ENCODE results near the gene ITPR3. TPM values are rescaled to one million over a fixed set of nuclear protein-coding genes. Genes with fewer than 3 reads are reported as not detected.

Gene ITPR3
- total and polyA plus RNA-seq, 4 donors: 0.49 to 2.8 (median 0.71) TPM

- no peaks in the 10 kb centered on the region for H3K27me3 ChIP-seq (ENCODE audit: control insufficient read depth in 4 of 4, insufficient read depth in 4 of 4, low read length in 3 of 4)
Observed at GRCh38 chr6:33727126-33727525, 106.0 kb downstream of the ITPR3 start.

GRCh38 chr6:33727932-33728331 lies 106.8 kb downstream of the ITPR3 start:
- Histone ChIP-seq H3K27ac (ENCODE audit: low read depth in 1 of 2, low read length in 2 of 2) (no peak overlapping the region), H3K4me1 (ENCODE audit: control insufficient read depth in 4 of 4, insufficient read depth in 4 of 4, low read length in 3 of 4) (peaks cover 0 to 4% (median 1%) of the 10 kb centered on the region in 4 donors), H3K27me3 (ENCODE audit: control insufficient read depth in 4 of 4, insufficient read depth in 4 of 4, low read length in 3 of 4) (no peaks in the 10 kb centered on the region), H3K4me3 (ENCODE audit: low read depth in 1 of 3, low read length in 3 of 3) (no peak overlapping the region), H3K9me3 (ENCODE audit: control insufficient read depth in 4 of 4, low read length in 3 of 4) (no peaks in the 10 kb centered on the region), H3K36me3 (ENCODE audit: control insufficient read depth in 4 of 4, insufficient read depth in 3 of 4, low read depth in 1 of 4, low read length in 3 of 4) (no peaks in the 10 kb centered on the region), H3K9ac (ENCODE audit: low read depth in 1 of 2, low read length in 2 of 2) (no peak overlapping the region)
- 84% methylated on average over 11 of the region's 11 CpGs for WGBS
- peak in 1 of 2 donors; percentile 13 for TF ChIP-seq HNF4A (conservative IDR thresholded peaks at IDR 0.05)
- TF ChIP-seq RAD21 (IDR thresholded peaks at IDR 0.05): no peak
- no peak for TF ChIP-seq GABPA (IDR thresholded peaks at IDR 0.05 in 1 of 2, conservative IDR thresholded peaks at IDR 0.05 in 1 of 2)
- TF ChIP-seq ATF3 (IDR thresholded peaks at IDR 0.05): no peak
- no peak for DNase-seq (ENCODE audit: low spot score)

More at GRCh38 chr6:33727126-33727525, 106.0 kb downstream of the ITPR3 start:
- Histone ChIP-seq H3K27ac (ENCODE audit: low read depth in 1 of 2, low read length in 2 of 2) (no peak overlapping the region), H3K36me3 (ENCODE audit: control insufficient read depth in 4 of 4, insufficient read depth in 3 of 4, low read depth in 1 of 4, low read length in 3 of 4) (no peaks in the 10 kb centered on the region), H3K9me3 (ENCODE audit: control insufficient read depth in 4 of 4, low read length in 3 of 4) (no peaks in the 10 kb centered on the region), H3K4me1 (ENCODE audit: control insufficient read depth in 4 of 4, insufficient read depth in 4 of 4, low read length in 3 of 4) (peaks cover 0 to 4% (median 1%) of the 10 kb centered on the region in 4 donors), H3K4me3 (ENCODE audit: low read depth in 1 of 3, low read length in 3 of 3) (no peak overlapping the region), H3K9ac (ENCODE audit: low read depth in 1 of 2, low read length in 2 of 2) (no peak overlapping the region)
- whole genome bisulfite sequencing: 87% methylated on average over 7 of the region's 7 CpGs
- no peak for DNase-seq (ENCODE audit: low spot score)
- no peak for TF ChIP-seq MAX (IDR thresholded peaks at IDR 0.05)
- TF ChIP-seq JUND (IDR thresholded peaks at IDR 0.05): no peak
- no peak for TF ChIP-seq HNF4A (conservative IDR thresholded peaks at IDR 0.05)
- TF ChIP-seq FOXA1 (IDR thresholded peaks at IDR 0.05): no peak
- TF ChIP-seq ZBTB33 (IDR thresholded peaks at IDR 0.05): no peak

- no peaks in the 10 kb centered on the region for H3K9me3 ChIP-seq (ENCODE audit: control insufficient read depth in 4 of 4, low read length in 3 of 4)
- H3K4me3 ChIP-seq (ENCODE audit: low read depth in 1 of 3, low read length in 3 of 3): no peak overlapping the region
- H3K27ac ChIP-seq (ENCODE audit: low read depth in 1 of 2, low read length in 2 of 2): no peak overlapping the region
- H3K9ac ChIP-seq (ENCODE audit: low read depth in 1 of 2, low read length in 2 of 2): no peak overlapping the region
- no peak for DNase-seq (ENCODE audit: low spot score)
- peaks cover 0 to 4% (median 1%) of the 10 kb centered on the region in 4 donors for H3K4me1 ChIP-seq (ENCODE audit: control insufficient read depth in 4 of 4, insufficient read depth in 4 of 4, low read length in 3 of 4)
- WGBS: 94% methylated on average over 11 of the region's 11 CpGs
- no peaks in the 10 kb centered on the region for H3K27me3 ChIP-seq (ENCODE audit: control insufficient read depth in 4 of 4, insufficient read depth in 4 of 4, low read length in 3 of 4)
- H3K36me3 ChIP-seq (ENCODE audit: control insufficient read depth in 4 of 4, insufficient read depth in 3 of 4, low read depth in 1 of 4, low read length in 3 of 4): no peaks in the 10 kb centered on the region
- TF ChIP-seq SP1 (IDR thresholded peaks at IDR 0.05) (no peak), REST (IDR thresholded peaks at IDR 0.05) (no peak), EGR1 (IDR thresholded peaks at IDR 0.05; ENCODE audit: low read depth in 2 of 2) (no peak), HNF4A (conservative IDR thresholded peaks at IDR 0.05) (no peak), RAD21 (IDR thresholded peaks at IDR 0.05) (no peak), FOXA2 (IDR thresholded peaks at IDR 0.05) (no peak), GABPA (IDR thresholded peaks at IDR 0.05 in 1 of 2, conservative IDR thresholded peaks at IDR 0.05 in 1 of 2) (no peak), JUND (IDR thresholded peaks at IDR 0.05) (no peak), CTCF (IDR thresholded peaks at IDR 0.05; ENCODE audit: low read depth, low read length, missing input control) (no peak), ZBTB33 (IDR thresholded peaks at IDR 0.05) (no peak), YY1 (IDR thresholded peaks at IDR 0.05) (no peak), NR2F2 (IDR thresholded peaks at IDR 0.05) (no peak), TAF1 (conservative IDR thresholded peaks at IDR 0.05) (no peak), HNF4G (IDR thresholded peaks at IDR 0.05) (no peak), RXRA (IDR thresholded peaks at IDR 0.05) (no peak), MAX (IDR thresholded peaks at IDR 0.05) (no peak)
Observed at GRCh38 chr6:33728438-33728837, 107.3 kb downstream of the ITPR3 start.
